ENCODE data around the gene PID1.

The PID1 gene

GRCh38 chr2:229022652-229023051, 248.4 kb downstream of the PID1 start:
- DNase-seq (ENCODE audit: low read depth, low spot score), result no peak

DNA sequence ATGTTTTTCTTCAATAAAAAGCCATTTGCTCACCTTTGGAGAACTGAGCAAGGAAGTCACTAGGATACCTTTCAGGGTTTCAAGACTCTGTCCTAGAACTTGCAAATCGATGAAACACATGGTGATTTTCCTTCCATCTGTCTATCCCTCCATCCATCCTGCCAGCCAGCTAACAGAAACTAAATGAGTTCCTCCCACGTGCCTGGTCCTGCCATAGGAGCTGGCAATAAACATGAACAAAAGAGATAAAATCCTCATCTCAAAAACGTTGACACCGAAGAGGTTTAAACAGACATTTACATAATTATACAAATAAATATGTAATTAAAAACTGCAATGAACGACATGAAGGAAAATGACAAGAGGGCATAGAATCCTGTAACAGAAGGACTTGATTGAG, 249.0 kb downstream of the PID1 start:
- DNase-seq (ENCODE audit: low read depth, low spot score), result no peak

DNA sequence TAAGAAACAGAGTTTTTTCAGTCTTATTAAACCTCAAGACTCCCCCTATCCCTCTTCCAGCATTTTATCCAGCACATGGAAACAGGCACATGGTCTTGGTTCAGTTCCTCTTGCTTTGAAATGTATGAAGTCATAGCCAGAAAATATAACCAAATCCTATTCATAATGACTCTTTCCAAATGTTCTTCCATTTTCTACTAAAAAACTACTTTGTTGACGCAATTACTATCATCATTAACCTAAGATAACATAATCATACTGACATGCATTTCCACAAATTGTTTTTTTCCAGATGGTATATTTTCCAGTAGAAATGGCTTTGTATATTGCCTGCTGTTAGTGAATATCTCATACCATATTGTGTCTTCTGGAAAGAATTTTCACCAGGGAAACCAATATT, 261.3 kb downstream of the PID1 start:
- no peak for DNase-seq (ENCODE audit: low read depth, low spot score)

- DNase-seq (ENCODE audit: low read depth, low spot score), result no peak
Observed at GRCh38 chr2:229003256-229003655, 267.8 kb downstream of the PID1 start.

DNA sequence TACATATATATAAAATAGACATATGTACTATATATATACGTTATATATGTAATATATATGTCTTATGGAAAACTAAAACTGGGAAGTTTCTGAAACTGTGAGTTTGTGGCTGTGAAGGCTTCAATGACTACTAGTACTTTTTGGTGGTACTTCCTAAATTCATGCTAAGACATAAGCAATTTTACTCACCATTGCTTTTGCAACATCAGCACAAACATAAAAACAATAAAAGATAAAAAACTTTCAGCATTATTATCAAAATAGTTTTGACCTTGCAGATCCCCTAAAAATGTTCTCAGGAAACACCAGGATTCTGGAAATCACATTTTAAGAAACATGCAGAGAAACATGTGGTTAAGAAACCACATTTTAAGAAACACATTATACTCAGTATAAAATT, 269.9 kb downstream of the PID1 start:
- no peak for DNase-seq (ENCODE audit: low read depth, low spot score)

- DNase-seq (ENCODE audit: low read depth, low spot score), result no peak
Observed at GRCh38 chr2:228999326-228999725, 271.8 kb downstream of the PID1 start.

DNA sequence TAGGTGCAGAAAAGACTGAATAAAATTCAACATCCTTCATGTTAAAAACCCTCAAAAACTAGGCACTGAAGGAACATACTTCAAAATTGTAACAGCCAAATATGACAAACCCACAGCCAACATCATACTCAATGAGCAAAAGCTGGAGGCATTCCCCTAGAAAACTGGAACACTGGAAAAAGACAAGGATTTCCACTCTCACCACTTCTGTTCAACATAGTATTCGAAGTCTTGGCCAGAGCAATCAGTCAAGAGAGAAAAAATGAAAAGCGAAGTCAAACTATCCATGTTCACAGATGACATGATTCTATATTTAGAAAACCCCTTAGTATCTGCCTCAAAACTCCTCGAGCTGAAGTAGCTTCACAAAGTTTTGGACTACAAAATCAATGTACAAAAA, 282.3 kb downstream of the PID1 start:
- no peak for DNase-seq (ENCODE audit: low read depth, low spot score)

- no peak for DNase-seq (ENCODE audit: low read depth, low spot score)
Observed at GRCh38 chr2:228987441-228988155, 283.5 kb downstream of the PID1 start.

GRCh38 chr2:228986961-228987360, 284.1 kb downstream of the PID1 start:
- no peak for DNase-seq (ENCODE audit: low read depth, low spot score)

GRCh38 chr2:228983700-228984099, 287.4 kb downstream of the PID1 start:
- DNase-seq (ENCODE audit: low read depth, low spot score), result no peak

- no peak for DNase-seq (ENCODE audit: low read depth, low spot score)
Observed at GRCh38 chr2:228974169-228974568, 296.9 kb downstream of the PID1 start.
